Neural crest cell (in vitro differentiated cells): ENCODE measurements around the gene INTS7. TPM values are rescaled to one million over a fixed set of nuclear protein-coding genes. Genes with fewer than 3 reads are reported as not detected.
"Not testable (repeated sequence)": the region's sequence is repeated elsewhere in the genome, so short reads cannot be mapped to it uniquely, and the experiment has no call there.

Experiments
- DNase-seq: peaks from one replicate; pipeline ENCODE4 v3.0.0; 2021; ENCODE audit warnings: low read depth, mixed read lengths, low spot score
- H3K27ac Mint-ChIP-seq: one replicate; pipeline ENCODE4 v1.8.0; 2021; ENCODE audit warnings: mild to moderate bottlenecking, mixed read lengths; ENCODE audit not compliant: unreplicated experiment
- H3K27me3 Mint-ChIP-seq: 2 replicates; pipeline ENCODE4 v1.8.0; 2021; ENCODE audit warnings: low read depth, mild to moderate bottlenecking, mixed read lengths
- H3K36me3 Mint-ChIP-seq: 2 replicates; pipeline ENCODE4 v1.8.0; 2021; ENCODE audit warnings: low read depth, mild to moderate bottlenecking, mixed read lengths
- H3K4me1 Mint-ChIP-seq: 2 replicates; pipeline ENCODE4 v1.8.0; 2021; ENCODE audit warnings: mixed read lengths
- H3K4me3 Mint-ChIP-seq: one replicate; pipeline ENCODE4 v1.8.0; 2021; ENCODE audit warnings: mild to moderate bottlenecking, mixed read lengths
- H3K9me3 Mint-ChIP-seq: 2 replicates; pipeline ENCODE4 v1.8.0; 2021; ENCODE audit warnings: mixed read lengths
- CTCF ChIP-seq: fragments of 200-600 bp; sonication (generic); conservative IDR thresholded peaks from 2 replicates; pipeline ENCODE4 v1.5.0; 2021; ENCODE audit warnings: antibody characterized with exemption, mild to moderate bottlenecking
- total RNA-seq: library from RNA; stranded (reverse); gene quantifications from 2 replicates; pipeline ENCODE4 v1.2.1, GENCODE V29; 2021

Gene INTS7
- total RNA-seq, 1 donor from 2014 or later, result 30.2 TPM

GRCh38 chr1:212024469-212025149 is 10.7 kb downstream of the INTS7 start:
- H3K4me3 Mint-ChIP-seq, result no peak overlapping the region
- peaks cover 11% of the 10 kb centered on the region for H3K9me3 Mint-ChIP-seq
- H3K27ac Mint-ChIP-seq, result no peak overlapping the region
- TF ChIP-seq CTCF, result no peak
- H3K4me1 Mint-ChIP-seq, result peaks cover 19% of the 10 kb centered on the region
- no peak for DNase-seq
- H3K27me3 Mint-ChIP-seq, result no peaks in the 10 kb centered on the region
- peaks cover 41% of the 10 kb centered on the region for H3K36me3 Mint-ChIP-seq

DNA sequence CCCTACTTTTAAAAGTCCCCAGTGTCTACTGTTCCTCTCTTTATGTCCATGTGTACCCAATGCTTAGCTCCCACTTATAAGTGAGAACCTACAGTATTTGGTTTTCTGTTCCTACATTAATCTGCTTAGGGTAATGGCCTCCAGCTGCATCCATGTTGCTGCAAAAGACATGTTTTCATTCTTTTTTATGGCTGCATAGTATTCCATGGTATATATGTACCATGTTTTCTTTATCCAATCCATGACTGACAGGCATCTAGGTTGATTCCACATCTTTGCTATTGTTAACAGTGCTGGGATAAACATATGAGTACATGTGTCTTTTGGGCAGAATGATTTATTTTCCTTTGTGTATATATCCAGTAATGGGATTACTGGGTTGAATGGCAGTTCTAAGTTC is 12.4 kb downstream of the INTS7 start:
- H3K4me3 Mint-ChIP-seq, H3K27me3 Mint-ChIP-seq: not testable (repeated sequence)

GRCh38 chr1:212021563-212021962 is 13.8 kb downstream of the INTS7 start:
- Mint-ChIP-seq H3K36me3 (peaks cover 39% of the 10 kb centered on the region), H3K9me3 (peaks cover 11% of the 10 kb centered on the region), H3K4me3 (no peak overlapping the region), H3K27me3 (no peaks in the 10 kb centered on the region), H3K27ac (no peak overlapping the region), H3K4me1 (peaks cover 4% of the 10 kb centered on the region)
- no peak for TF ChIP-seq CTCF
- no peak for DNase-seq

More for the DNA sequence above, 12.4 kb downstream of the INTS7 start:
- H3K27ac Mint-ChIP-seq, DNase-seq, H3K4me1 Mint-ChIP-seq: not testable (repeated sequence)
- H3K36me3 Mint-ChIP-seq, result peaks cover 39% of the 10 kb centered on the region
- peaks cover 11% of the 10 kb centered on the region for H3K9me3 Mint-ChIP-seq

- no peak for DNase-seq
- no peak overlapping the region for H3K27ac Mint-ChIP-seq
- no peak overlapping the region for H3K4me3 Mint-ChIP-seq
- no peaks in the 10 kb centered on the region for H3K27me3 Mint-ChIP-seq
- H3K9me3 Mint-ChIP-seq, result peaks cover 11% of the 10 kb centered on the region
- TF ChIP-seq CTCF, result no peak
- peaks cover 42% of the 10 kb centered on the region for H3K36me3 Mint-ChIP-seq
- H3K4me1 Mint-ChIP-seq, result no peaks in the 10 kb centered on the region
Measured at GRCh38 chr1:212020975-212021374, 14.4 kb downstream of the INTS7 start.

GRCh38 chr1:212013672-212014071 is 21.7 kb downstream of the INTS7 start:
- Mint-ChIP-seq H3K4me1 (no peaks in the 10 kb centered on the region), H3K27ac (no peak overlapping the region), H3K9me3 (no peaks in the 10 kb centered on the region), H3K27me3 (no peaks in the 10 kb centered on the region), H3K4me3 (no peak overlapping the region), H3K36me3 (peaks cover 17% of the 10 kb centered on the region)
- no peak for TF ChIP-seq CTCF
- no peak for DNase-seq

DNA sequence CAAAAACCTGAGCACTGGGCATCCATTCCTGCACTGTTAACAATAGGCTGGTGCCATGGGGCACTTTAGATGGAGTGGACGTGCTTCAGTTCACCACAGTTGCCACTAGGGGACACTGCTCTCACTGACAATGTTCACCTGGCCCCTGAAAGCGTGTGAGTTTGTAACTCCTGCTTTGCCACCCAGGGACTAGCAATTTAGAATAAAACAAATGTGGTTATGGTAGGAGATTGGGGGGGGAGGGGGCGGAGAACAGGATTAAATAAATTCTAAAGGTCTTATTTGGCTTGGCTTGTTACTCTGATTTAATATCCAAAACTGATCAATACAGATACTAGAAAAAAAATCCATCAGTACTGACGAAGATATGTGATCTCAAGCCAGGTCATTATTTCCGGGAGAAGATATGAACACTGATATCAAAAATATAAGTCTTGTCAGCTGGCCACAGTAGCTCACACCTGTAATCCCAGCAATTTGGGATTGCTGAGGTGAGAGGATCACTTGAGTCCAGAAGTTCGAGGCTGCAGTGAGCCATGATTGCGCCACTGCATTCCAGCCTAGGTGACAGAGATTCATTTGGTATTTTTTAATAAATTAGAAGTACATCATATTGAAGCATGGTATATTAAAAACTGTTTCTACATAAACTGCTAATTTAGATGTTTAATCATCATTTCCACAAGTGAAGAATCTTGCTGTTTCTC is 23.2 kb downstream of the INTS7 start:
- Mint-ChIP-seq H3K27ac (no peak overlapping the region), H3K4me3 (no peak overlapping the region), H3K27me3 (no peaks in the 10 kb centered on the region), H3K9me3 (no peaks in the 10 kb centered on the region), H3K4me1 (no peaks in the 10 kb centered on the region), H3K36me3 (peaks cover 17% of the 10 kb centered on the region)
- TF ChIP-seq CTCF, result peak; percentile 84
- DNase-seq, result peak; percentile 57
